HG03469 (cell line): Measurements from ENCODE around the gene LEMD1.

Experiments used
- ATAC-seq: cut with Tn5 transposase; IDR thresholded peaks from one replicate; pipeline ENCODE4 v1.9.1; 2021; ENCODE audit warnings: mild to moderate bottlenecking, moderate library complexity, moderate number of reproducible peaks; ENCODE audit not compliant: unreplicated experiment

The LEMD1 gene, protein sequence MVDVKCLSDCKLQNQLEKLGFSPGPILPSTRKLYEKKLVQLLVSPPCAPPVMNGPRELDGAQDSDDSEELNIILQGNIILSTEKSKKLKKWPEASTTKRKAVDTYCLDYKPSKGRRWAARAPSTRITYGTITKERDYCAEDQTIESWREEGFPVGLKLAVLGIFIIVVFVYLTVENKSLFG

GRCh38 chr1:205421798-205422197, at the start of gene LEMD1:
Gene LEMD1 (minus strand): TSS chr1:205422056. CDS start chr1:205420536, 1,520 bp downstream.
- ATAC-seq: no peak

DNA sequence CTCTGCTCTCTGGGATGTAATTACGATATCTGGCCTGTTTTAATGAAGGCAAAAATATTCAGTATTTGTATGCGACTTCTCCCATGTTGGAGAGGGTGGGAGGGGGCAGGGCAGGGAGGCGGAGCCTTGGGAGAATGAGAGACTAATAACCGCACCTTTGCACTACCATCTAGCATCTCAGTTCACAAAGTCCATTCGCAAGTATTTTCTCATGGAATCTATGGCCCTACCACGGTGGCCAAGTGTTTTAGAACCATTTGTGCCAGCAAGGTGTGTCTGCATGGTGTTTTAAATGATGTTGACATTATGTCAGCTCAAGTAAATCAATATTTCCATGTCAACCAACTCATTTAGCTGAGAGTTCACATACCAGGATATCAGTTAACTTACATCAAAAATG, 48.3 kb upstream of the LEMD1 start:
- no peak for ATAC-seq

- no peak for ATAC-seq
Observed at GRCh38 chr1:205466595-205467220, 44.9 kb upstream of the LEMD1 start.

- ATAC-seq: no peak
Observed at GRCh38 chr1:205465392-205465791, 43.5 kb upstream of the LEMD1 start.

DNA sequence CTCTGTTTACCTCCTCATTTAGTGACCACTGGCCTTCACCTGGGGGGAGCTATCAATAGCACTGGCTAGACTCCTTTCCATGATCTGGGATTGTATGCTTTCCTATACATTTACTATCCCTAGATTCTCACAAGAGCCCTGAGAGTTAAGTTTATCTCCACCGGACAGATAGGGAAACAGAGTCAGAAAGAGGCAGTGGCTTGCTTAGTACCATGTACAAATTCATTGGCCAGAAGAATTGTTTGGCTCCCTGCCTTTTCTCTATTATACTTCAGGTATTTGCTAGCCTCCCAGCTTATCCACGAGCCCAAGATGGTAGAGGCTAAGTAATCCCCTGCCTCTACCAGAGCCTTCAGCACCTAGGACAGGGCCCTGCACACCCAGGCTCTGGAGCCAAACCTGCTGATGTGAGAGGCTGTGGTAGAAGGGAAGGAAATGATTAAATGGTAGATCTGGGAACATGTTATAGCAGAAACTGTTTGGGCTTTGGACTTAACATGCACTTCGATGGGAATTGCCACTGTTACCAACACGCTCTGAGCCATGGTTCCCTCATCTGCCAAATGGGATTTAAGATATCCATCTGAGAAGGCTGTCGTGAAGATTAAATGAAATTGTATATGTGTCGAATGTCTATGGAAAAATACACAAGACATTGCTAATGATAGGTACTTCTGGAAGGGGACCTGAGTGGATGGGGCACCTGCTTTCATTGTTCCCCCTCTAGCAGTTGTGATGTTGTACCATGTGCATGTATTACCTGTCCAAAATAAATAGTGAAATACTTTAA, 37.1 kb upstream of the LEMD1 start:
- ATAC-seq: no peak

- no peak for ATAC-seq
Observed at GRCh38 chr1:205456868-205457745, 35.3 kb upstream of the LEMD1 start.

DNA sequence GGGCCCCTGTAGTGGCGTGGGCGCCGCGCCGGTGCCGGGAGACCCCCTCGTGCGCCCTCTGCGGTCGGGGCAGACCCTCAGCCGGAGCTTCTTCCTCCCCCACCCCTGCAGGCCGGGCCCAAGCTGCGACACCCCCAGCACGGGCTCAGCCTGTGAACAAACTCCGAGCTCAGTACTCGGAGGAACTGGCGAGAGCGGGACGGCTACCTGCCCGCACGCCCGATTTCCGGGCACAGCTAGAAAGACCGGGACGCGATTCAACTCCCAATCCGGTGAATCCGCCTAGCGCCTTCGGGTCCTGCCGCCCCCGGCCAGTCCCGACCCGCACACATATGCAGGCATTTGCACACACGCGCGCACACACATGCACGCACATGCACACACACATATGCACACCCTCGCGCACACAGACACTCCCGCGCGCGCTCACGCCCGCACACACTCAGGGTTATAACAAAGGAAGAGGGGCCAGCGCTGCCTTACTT, 34.6 kb upstream of the LEMD1 start:
- ATAC-seq: no peak

DNA sequence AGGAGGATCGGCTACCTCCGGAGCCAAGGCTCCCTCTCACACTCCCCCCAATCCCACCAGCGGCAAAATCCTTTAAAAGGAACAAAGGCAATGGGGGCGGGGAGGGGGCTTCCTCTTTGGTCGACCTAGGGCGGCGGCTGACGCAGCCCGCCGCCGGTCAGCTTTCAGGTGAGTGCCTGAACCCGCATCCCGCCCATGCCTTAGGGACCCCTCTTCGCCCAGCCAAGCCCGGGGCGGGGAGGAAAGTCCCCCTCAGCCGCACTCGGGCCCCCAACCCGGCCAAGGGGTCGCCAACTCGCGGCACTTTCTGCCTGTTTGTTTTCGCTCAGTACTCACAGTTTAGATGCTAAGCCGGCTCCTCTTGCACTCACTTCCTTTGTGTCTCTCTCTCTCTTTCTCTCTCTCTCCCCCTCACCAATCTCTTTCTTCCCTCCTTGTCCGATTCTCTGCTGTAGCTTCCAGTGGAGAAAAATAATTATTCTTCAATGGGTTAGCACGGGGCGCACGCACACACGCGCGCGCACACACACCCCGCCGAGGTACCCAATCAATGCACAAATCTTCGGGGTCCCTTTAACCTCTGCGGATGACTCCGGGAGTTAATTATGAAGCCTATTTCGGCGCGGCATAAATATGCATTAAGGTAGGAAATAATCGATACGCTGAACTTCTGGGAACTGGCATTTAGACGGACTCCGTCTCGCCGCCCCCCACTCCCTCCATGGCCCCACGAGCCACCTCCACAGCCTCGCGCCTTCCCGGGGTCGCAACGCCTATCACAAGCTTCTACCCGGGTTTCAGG, 33.9 kb upstream of the LEMD1 start, which contains the start of gene BLACAT1:
Gene BLACAT1 (minus strand): TSS at position 465 of the 802 bp plus-strand sequence.
- ATAC-seq: no peak

DNA sequence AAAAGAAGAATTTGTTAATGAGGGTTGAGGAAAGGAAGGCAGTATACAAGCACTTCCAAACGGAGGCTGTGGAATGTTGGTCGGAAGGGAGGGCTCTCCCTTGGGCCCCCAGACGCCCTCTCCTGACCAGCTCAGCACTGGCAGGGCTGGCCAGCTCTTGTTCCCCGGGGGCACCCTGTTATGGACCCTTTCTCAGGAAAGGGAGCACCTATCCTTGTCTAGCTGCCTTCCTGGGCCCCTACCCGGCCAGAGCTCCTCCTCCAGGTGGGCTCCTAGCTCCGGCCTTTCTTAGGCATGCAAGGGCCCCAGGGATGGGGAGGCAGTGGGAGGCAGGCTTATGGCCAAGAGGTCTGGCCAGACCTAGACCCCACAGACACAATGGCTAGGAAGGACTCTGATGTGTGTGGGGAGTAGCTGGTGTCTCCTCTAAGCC, 33.1 kb upstream of the LEMD1 start:
- no peak for ATAC-seq

DNA sequence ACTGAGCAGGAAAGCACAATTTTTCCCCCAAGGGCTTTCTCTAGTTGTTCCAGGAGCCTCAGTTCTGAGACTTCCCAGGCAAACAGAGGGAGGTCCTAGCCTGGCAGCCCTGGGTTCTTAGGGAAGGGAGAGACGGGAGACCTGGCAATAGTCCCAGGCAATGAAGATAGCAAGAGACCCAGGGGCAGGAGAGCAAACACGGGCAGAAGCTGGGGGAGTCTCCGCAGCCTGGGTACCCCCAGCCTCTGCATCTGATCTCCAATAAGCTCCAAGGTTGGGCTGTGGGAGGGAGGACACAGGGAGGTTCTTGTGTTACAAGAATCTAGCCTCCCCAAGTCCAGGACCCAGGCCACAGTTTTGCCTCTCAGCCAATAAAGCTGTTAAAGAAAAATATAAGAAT, 31.6 kb upstream of the LEMD1 start:
- no peak for ATAC-seq

DNA sequence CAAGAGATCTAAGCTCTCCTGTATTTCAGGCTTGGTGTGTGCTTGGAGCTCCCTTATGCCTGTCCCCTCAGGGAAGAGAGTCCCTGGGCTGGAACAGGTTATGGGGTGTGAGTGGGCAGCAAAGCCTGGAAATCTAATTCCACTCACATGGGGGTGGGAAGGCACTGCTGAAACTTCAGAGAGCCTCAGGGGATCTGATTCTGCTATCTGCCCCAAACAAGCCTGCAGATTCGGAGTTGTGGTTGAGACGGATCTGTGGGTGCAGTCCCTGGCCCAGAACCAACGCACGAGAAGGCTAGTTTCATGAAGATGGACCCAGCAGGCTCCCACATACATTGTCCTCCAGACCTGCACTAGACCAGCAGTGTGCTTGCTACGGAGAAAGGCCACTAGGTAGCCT, 31.1 kb upstream of the LEMD1 start:
- no peak for ATAC-seq

GRCh38 chr1:205452364-205452763, 30.5 kb upstream of the LEMD1 start:
- ATAC-seq: no peak

DNA sequence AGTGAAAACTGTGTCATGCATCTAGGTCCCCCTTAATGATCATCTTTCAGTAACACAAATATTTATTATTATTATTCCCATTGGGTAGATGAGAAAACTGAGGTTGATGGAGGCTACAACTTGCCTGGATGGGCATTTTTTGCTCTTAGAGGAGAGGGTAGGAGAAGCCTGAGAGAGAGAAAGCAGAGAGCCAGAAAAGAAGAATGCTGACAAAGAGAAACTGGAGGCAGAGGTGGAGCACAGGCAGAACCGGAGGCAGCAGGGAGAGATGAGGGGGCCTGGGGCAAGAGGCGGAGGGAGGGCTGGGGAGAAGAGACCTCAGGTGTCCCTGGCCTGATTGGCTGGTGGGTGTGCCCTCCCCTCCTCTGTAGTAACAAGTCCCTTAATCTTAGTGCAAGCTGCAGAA, 29.9 kb upstream of the LEMD1 start:
- no peak for ATAC-seq

GRCh38 chr1:205451202-205451601, 29.3 kb upstream of the LEMD1 start:
- no peak for ATAC-seq

GRCh38 chr1:205450448-205450847, 28.6 kb upstream of the LEMD1 start:
- ATAC-seq: no peak

DNA sequence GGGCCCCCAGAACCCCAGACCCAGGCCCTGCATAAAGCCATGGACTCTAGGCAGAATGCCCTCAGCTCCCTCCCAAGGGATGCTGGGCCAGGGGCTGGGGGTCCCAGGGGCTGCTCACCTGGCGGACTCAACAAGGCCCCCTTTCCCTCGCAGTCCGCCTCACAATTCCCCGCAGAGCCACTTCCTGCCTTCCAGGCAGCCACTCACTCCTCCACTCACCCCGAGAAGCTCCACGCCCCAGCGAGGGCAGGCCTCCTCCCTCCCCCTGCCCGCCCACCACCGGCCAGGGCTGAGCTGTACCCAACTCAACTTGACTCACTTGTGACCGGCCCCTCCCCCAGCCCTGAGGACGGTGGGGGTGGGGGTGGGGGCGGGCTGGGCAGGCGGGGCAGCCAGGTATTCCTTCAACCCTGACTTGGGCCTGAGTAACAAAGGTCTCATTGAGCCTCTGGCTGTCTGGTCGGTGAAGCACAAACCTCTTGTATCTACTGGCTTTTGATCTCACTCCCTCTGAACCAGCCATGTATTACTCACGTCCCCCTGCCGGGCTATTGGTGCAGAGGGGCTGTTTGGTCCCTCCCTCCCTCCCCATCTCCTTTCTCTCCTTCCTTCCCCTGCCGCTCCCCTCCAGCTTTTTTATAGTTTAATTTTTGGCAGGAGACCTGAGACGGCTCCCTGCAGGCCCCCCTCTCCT, 28.0 kb upstream of the LEMD1 start:
- ATAC-seq: no peak

- ATAC-seq: no peak
Observed at GRCh38 chr1:205449254-205449749, 27.4 kb upstream of the LEMD1 start.

GRCh38 chr1:205448540-205449253, 26.8 kb upstream of the LEMD1 start:
- ATAC-seq: no peak
